GM19035 (cell line): Measurements from ENCODE around the gene RAB3GAP1.
"Not testable (repeated sequence)": the region's sequence is repeated elsewhere in the genome, so short reads cannot be mapped to it uniquely, and the experiment has no call there.

Experiments used
- ATAC-seq: cut with Tn5 transposase; IDR thresholded peaks from one replicate; pipeline ENCODE4 v1.9.1; 2021; ENCODE audit not compliant: unreplicated experiment

Gene RAB3GAP1

DNA sequence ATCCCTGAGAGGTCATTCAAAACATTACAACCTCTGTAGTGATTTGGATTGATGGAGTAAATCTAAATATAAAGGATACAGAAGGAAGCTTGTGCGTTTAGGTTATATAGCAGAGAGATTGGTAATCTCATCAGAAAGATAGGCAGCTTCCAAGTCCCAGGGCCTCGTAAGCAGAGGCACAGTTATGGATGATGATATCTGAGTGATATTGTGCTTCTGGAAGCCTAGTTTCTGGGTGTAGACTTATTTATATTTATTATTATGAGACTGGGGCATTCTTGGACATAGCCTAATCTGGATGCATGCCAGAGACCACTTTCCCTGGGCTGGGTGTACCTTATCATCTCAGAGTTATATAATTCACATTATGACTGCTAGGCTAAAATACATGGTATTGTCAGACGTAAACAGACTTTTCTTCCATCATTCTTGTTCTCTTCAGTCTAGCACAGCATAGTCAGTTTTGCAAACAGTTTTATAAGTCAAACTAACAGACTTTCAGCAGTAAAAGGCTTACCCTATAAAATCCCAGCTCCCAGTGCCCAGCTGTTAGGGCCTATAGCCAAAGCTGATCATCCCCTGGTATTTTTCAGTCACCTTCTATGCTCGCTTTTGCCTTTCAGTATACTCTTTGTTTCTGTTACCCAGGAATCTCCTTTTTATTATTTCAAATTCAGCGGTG, 47.9 kb downstream of the RAB3GAP1 start:
- ATAC-seq: no peak

DNA sequence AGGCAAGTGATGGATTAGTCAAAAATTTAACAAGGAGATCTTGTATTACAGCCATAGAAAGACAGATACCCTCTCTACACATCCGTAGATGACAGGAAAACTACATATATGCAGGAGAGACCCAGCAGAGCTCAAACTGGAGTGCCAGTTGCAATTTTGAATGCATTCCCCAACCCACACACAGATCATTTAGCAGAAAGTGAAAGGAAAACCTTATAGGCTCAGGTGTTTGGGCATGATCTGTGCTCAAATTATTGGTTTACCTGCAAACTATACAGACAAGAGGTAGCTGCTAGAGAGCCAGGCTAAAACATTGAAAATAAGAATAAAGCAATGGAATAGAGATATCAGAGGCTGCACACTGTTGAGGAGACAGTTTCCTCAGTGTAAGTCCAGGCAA, 51.8 kb downstream of the RAB3GAP1 start:
- ATAC-seq: no peak

DNA sequence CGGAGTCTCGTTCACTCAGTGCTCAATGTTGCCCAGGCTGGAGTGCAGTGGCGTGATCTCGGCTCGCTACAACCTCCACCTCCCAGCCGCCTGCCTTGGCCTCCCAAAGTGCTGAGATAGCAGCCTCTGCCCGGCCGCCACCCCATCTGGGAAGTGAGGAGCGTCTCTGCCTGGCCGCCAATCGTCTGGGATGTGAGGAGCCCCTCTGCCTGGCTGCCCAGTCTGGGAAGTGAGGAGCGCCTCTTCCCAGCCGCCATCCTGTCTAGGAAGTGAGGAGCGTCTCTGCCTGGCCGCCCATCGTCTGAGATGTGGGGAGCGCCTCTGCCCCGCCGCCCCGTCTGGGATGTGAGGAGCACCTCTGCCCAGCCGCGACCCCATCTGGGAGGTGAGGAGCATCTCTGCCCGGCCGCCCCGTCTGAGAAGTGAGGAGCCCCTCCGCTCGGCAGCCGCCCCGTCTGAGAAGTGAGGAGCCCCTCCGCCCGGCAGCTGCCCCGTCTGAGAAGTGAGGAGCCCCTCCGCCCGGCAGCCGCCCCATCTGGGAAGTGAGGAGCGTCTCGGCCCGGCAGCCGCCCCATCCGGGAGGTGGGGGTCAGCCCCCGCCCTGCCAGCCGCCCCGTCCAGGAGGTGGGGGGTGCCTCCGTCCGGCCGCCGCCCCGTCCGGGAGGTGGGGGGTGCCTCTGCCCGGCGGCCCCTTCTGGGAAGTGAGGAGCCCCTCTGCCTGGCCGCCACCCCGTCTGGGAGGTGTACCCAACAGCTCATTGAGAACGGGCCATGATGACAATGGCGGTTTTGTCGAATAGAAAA, 53.6 kb downstream of the RAB3GAP1 start:
- not testable (repeated sequence) for ATAC-seq

DNA sequence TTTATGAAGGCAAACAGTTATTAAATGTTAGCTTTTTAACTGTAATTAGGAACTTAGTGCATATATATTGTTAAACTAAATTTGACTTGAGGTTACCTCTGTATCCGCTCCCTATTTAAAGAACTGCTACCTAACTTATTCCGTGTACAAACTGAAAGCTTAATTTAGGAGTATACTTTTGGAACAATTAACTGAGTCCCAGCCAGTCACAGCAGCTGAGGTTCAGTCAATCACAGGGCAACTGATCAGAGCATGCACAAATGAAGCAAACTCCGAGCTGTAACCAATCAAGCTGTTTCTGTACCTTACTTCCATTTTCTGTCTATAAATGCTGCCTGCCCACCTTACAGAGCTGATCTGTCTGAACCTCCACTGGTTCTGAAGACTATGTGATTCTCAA, 61.2 kb downstream of the RAB3GAP1 start:
- ATAC-seq: no peak

DNA sequence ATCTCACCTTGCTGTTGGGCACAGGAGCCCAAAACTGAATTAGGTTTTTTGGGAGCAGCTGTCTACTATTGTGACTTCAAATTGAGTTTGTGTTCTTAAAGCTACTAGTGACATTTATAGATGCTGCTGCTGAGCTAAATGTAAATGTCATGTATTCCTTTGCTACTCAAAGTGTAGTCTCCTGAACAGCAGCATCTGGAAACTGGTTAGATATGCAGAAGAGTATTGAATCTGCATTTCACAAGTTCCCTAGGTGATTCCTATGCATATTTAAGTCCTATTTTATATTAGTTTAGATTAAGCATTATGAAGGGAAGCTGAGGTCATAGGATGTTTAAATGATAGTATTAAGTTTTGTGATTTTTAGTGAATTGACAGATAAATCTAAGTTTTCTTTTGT, 67.5 kb downstream of the RAB3GAP1 start:
- no peak for ATAC-seq

DNA sequence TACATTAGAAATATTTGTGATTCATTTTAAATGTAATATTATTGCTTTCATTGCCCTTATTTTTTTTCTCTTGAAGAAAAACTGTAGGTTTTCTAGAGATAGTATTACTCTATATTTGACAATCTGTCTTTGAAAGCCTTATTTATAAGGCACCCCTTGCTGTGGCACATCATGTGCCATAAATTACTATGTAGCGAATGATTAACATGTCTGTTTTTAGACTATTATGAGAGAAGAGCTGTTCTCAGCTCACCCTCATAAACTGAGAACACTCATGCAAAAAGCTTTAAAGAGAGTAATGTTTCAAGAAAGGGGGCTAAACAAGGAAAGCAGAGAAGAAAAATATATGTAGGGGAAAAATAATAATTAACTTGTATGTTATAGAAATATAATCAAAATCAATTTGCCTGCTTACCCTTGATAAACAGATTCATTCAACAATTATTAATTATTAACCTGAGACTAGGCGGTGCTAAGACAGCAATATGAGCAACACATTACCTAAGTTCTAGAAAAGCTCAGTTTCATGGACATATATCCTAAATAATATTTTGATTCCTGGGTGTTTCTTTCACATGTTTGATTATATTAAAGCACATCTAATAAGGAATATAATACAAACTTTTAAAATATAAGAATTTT, 69.0 kb downstream of the RAB3GAP1 start:
- ATAC-seq: no peak

DNA sequence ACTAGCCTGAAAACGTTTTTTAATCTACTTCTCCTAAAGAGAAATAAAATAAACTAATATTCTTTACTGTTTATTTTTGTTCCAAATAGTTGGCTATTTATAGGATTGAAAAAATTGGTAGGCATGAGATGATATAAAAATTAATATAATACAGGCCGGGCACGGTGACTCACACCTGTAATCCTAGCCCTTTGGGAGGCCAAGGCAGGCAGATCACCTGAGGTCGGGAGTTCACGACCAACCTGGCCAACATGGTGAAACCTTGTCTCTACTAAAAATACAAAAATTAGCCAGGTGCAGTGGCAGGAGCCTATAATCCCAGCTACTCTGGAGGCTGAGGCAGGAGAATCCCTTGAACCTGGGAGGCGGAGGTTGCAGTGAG, 69.6 kb downstream of the RAB3GAP1 start:
- ATAC-seq: not testable (repeated sequence)

DNA sequence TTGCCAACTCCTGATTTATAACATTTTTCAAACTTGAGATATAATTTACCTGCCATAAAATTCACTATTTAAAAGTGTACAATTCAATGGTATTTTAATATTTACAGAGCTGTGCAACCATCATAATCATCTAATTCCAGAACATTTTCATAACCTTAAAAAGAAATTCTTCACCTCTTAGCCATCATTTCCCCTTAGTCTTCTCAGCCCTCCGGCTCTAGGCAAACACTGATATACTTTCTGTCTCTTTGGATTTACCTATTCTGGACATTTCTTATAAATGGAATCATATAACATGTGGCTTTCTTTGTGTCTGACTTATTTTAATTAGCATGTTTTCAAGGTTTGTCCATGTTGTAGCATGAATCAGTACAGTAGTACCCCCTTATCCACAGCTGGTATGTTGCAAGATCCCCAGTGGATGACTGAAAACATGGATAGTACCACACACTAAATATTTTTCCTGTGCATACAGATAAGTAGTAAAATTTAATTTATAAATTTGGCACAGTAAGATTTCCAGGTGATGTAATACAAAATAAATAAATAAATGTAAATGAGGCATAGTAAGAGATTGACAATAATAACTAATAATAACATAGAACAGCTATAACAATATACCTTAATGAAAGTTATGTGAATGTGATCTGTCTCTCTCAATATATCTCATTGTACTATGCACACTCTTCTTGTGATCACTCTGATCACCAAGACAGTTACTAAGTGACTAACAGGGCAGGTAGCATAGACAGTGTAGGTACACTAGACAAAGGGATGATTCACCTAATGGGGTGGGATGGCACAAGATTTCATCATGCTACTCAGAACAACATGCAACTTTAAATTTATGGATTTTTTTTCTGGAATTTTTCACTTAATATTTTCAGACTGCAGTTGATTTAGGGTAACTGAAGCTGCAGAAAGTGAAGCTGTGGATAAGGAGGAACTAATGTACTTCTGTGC, 73.1 kb downstream of the RAB3GAP1 start:
- no peak for ATAC-seq

DNA sequence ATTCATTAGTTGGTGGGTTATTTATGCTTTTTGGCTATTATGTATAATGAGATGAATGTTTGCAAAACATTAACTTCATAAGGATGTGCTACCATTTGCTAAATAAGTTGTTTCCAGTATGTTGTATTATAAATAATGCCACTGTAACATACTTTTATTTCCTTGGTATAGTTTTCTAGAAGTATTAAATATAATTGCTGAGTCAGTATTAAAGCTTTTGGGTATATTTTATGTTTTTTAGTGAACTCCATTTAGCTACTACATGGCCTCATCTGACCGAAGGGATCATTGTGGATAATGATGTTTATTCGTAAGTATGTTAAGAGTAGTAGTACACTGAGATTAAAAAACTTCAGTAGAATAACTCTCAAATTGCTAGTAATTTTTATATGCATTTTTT, 73.8 kb downstream of the RAB3GAP1 start:
- ATAC-seq: no peak

DNA sequence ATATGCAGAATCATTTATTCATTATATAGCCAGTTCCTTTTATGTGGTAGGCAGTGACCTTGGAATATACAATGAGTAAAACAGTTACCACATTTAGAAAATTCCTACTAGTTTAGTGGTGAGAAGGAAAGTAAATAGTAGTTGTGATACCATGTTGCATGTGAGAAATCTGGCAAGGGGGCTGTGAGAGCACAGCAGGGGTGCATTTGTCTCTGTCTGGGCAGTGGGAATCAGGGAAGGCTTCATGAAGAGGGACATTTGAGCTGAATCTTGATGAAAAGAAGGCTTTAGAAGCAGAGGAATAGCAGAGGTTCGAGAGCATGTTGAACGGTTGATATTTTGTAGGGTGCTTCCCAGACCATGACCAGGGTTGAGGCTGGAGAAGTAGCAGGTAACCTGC, 78.7 kb downstream of the RAB3GAP1 start:
- ATAC-seq: no peak

DNA sequence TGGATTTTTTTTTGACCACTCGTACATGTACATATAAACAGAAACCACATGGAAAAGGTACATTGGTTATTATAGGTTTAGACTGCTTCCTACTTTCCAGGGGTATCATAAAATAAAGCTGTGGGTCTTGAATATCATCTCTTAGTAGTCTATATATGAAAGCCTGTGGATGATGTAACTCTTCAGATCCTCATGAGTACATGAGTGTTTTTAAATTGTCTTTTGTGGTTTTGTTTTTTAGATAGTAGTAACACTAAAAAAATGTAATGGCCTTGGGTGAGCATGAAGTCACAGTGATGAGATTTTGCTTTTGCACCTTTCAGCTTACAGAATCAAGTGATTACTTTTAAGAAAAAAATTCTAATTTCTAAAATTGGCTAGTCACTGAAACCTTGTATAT, 80.2 kb downstream of the RAB3GAP1 start:
- no peak for ATAC-seq

DNA sequence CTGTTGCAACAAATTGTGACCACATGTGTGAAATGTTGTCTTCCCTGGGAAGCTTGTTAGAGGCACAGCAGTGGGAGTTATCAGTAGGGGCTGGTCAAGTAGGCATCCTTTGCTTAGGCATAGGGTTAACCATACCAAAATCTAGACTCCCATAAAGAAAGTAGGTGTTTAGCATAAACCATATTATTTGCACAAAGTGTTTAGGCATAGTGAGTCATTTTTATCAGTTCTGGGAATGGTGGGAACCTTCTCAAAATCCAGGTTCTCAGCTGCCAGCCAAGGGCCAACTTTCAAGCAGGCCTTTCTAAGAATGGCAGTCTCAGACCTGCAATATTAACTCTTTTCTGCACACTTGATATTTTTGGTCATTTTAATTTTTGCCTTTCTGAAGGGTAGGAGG, 88.5 kb downstream of the RAB3GAP1 start:
- ATAC-seq: no peak

DNA sequence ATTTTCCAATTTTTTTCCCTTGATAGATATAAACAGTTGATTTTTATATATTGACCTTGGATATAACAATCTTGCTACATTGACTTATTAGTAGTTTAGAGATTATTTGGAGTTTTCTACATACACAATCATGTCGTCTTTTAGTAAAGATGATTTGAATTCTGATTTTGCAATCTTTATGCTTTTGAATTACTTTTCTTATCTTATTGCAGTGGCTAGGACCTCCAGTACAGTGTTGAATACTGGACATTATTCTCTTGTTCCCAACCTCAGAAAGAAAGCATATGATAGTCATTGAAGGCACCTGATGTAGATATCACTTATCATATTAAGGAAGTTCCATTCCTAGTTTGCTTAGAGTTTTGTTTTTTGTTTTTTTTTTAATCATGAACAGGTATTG, 90.2 kb downstream of the RAB3GAP1 start:
- ATAC-seq: no peak

DNA sequence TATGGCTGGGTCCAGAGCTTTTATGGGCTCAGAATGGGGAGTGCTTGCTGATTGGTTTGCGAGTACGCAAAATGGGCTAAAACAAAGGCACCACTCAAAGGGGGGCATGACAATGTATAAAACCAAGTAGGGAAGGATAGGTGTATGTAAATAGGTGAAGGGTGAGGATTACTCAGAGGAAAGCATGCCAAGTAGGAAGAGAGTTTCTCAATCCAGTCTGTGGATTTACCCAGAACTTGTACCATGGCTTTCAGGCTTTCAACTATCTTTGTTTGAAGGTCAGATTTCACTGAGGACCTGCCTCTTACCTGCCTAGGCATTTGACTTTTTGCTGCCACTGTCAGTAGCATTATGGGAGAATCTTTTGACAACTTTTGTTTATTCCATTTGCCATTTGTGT, 92.3 kb downstream of the RAB3GAP1 start:
- no peak for ATAC-seq

DNA sequence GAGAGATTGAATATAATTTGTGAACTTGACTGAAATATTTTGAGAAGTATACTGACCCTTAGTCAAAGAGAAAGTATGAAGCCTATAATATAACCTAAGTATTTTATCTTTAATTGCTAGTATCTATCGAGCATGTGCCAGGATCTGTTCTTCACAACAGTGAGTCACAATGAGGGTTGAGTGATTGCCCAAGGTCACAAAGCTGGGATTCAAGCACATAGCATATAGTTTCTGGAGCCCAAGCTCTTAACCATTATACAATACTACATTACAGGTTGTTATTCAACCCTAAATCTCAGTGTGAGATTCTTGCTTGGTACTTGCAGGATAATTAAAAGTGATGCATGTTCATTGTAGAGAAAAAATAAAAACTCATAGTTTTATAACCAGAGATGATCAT, 97.2 kb downstream of the RAB3GAP1 start:
- no peak for ATAC-seq

DNA sequence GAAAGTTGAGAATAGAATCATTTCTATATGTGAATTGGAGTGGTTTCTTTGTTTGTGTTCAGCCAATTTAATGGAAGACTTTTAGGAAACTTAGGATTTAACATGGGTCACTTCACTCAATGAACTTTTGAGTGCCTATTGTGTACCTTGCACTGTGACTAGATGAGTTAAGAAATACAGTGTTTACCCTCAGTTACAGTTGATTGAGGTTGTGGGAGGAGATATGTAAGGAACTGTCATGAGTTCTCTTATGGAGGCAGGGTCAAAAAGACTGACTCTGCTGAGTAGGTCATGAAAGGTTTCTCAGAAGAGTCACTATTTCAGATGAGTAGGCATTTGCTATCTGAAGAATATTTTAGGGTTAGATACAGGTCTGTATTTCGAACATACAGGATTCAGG, 98.6 kb downstream of the RAB3GAP1 start:
- no peak for ATAC-seq

DNA sequence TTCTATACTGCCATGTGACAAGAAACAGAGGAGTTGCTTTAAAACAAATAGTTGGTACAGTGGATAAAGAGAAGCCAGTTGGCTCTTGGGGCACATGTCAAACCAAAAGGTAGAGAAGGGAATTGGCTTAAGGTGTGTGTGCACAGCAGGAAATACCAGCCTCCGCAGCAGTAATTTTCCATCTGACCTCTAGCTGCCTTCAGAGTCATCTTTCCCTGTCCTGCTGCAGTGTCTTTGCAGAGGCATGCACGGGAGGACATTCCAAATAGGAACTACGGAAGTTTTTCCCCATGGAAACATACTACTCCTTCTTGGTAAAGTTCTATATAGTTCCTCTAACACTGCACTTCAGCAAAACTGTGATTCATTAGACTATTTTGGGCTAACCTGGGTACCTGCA, 99.5 kb downstream of the RAB3GAP1 start:
- no peak for ATAC-seq

DNA sequence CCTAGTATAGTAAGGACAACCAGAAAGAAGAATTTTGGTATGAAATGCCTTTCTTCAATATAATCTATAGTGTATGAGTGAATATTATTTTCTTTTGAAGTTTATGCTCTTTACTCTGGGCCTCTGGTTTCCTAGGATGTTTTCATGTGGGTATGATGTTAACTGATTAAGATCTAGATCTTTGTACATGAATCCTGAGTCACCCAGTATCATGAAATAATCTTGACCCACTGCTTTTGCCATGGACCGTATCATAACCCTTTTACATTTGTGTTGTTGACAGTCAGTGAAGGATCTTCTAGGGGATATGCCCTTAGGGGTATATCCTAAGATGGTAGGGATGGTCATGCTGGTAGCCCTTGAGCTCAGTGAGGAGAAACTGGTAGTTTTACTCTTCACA, 100.3 kb downstream of the RAB3GAP1 start:
- ATAC-seq: no peak

DNA sequence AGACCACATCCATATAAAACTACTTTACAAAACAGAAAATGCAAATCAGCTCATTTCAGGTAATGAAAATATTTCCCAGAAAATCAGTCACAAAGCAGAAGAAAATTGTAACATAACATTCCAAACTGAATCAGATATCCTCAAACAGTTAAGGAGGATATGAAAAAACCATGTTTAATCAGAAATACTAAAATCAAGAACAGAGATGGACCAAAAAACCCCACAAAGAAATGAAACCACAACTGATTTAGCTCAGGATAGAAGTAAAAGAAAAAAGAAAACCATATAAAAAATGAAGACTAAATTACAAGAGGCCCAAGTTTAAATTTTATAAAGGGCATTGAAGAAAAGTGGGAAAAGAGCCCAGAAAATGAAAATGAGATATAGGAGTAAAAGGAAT, 102.9 kb downstream of the RAB3GAP1 start:
- no peak for ATAC-seq

DNA sequence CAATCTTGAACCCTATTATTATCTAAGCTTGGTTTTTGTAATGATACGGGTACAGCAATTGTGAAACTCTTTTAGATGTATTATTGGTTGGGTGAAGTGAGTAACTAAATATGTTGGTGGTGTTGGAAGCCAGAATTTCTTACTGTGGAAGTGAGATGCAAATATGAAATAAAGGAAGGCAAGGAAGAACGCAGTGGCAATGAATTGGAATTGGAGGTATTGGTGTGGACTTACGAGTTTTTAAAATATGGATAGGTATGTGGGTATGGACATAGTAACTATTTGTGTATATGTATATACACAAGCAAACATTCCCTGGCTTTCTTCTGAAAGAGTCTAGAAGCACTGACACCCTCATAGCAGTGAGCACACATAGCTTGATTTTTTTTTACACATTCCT, 105.8 kb downstream of the RAB3GAP1 start:
- no peak for ATAC-seq

DNA sequence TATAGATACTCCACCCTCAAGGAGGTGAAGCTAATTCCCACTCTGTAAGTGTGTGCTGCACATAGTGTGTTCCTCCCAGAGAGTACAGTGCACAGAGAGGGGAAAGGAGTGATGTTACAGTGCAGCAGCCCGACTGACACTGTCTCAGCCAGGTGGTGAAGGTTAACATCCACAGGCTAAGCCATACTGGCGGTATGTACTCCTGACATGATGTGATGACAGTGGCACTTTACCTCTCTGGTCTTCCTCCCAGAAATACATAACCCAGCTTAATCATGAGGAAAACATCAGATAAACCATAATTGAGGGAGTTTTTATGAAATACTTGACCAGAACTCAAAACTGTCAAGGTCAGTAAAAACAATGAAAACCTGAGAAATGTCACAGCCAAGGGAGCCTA, 107.1 kb downstream of the RAB3GAP1 start:
- no peak for ATAC-seq
